Body of pancreas (tissue), 4 donors: Measurements from ENCODE around the gene KLF7. TPM values are rescaled to one million over a fixed set of nuclear protein-coding genes. Genes with fewer than 3 reads are reported as not detected.

Source experiments
- ATAC-seq: fragments of 150-250 bp; one replicate; pipeline ENCODE4 v1.9.1; 2016
- DNase-seq, 4 donors: peaks; one replicate each; pipeline ENCODE4 v3.0.0-alpha.2; 2019
- H3K27ac ChIP-seq, 4 donors: fragments of 200-600 bp; sonication (generic); 1 replicate in 3 of 4; 2 replicates in 1 of 4; pipeline versions ENCODE4 v1.5.1 to v1.6.1; 2016 to 2019; ENCODE audit warnings: mild to moderate bottlenecking in 1 of 4, mixed read lengths in 1 of 4, moderate library complexity in 1 of 4
- H3K27me3 ChIP-seq, 2 donors: fragments of 200-600 bp; sonication (generic); one replicate each; pipeline ENCODE4 v1.6.0; 2016; ENCODE audit warnings: mild to moderate bottlenecking in 1 of 2
- H3K36me3 ChIP-seq, 2 donors: fragments of 200-600 bp; sonication (generic); replicated peaks in 1 of 2; 2 replicates each; pipeline ENCODE4 v1.5.1; 2016; ENCODE audit warnings: low read depth in 2 of 2; ENCODE audit not compliant: insufficient read depth in 1 of 2
- H3K4me1 ChIP-seq: fragments of 200-600 bp; sonication (generic); one replicate; pipeline ENCODE4 v1.6.0; 2016
- H3K4me3 ChIP-seq, 2 donors: fragments of 200-600 bp; sonication (generic); 1 replicate in 1 of 2; 2 replicates in 1 of 2; pipeline ENCODE4 v1.5.1; 2016 to 2019
- H3K9me3 ChIP-seq, 3 donors: fragments of 200-600 bp; sonication (generic); 1 replicate in 2 of 3; 2 replicates in 1 of 3; pipeline ENCODE4 v1.5.1; 2016
- CTCF ChIP-seq, 7 experiments: fragments of 450-650 bp in 4 of 7; fragments of 200-600 bp in 3 of 7; sonication (generic) in 3 of 7; IDR thresholded peaks; one replicate each; pipeline ENCODE4 v1.5.1; 2016 to 2019; ENCODE audit warnings: antibody characterized with exemption in 7 of 7
- POLR2A ChIP-seq, 3 donors: fragments of 450-650 bp; IDR thresholded peaks; one replicate each; pipeline ENCODE4 v1.6.1; 2016; ENCODE audit warnings: antibody characterized with exemption in 3 of 3, mild to moderate bottlenecking in 2 of 3
- WGBS, 2 donors: methylation state at CpG; one replicate each; pipeline ENCODE4 v1.1.5; 2017; 5-methylcytosine and 5-hydroxymethylcytosine counted together
- intact Hi-C: fragments of 100-400 bp; cut with DNase I; formaldehyde crosslinking; loops from one replicate; pipeline ENCODE4 v1.15.1; 2023
- total RNA-seq, 2 donors: library from RNA; depleted of rRNA; stranded (reverse); fragments of >200 nt; gene quantifications; one replicate each; pipeline ENCODE4 v1.1.0, GENCODE V29; 2016

KLF7 gene
- total RNA-seq, 2 donors from 2014 or later, result 4.6 to 9.3 TPM

DNA sequence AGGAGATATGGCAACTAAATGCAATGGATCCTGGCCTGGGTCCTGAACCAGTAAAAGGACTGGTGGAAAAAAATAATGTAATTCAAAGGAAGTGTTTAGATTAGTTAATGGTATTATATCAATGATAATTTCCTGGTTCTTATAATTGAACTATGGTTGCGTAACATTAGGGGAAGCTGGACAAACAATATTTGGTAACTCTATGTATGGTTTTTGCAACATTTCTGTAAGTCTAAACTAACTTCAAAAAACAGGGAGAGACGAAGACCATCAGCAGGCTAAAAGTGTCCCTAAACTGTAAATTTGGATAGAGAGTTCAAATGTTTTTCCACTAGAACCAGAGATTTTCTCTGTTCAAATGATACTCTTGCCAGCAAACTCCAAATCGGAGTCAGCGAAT is 36.9 kb downstream of the KLF7 start:
- TF ChIP-seq CTCF (IDR thresholded peaks at IDR 0.05) (no peak), POLR2A (IDR thresholded peaks at IDR 0.05) (no peak)
- Histone ChIP-seq H3K4me3 (no peak overlapping the region), H3K9me3 (no peaks in the 10 kb centered on the region), H3K4me1 (peaks cover 20% of the 10 kb centered on the region), H3K27ac (no peak overlapping the region), H3K36me3 (no peaks in the 10 kb centered on the region), H3K27me3 (no peaks in the 10 kb centered on the region)
- DNase-seq (no peak), ATAC-seq (no peak)
- intact Hi-C loops, result no loop called here
- WGBS, 2 donors, result 88 to 94% methylated on average over 4 of the region's 4 CpGs

GRCh38 chr2:207126724-207127308 is 38.9 kb downstream of the KLF7 start:
- H3K4me3 ChIP-seq, result no peak overlapping the region
- peaks cover 20% of the 10 kb centered on the region for H3K4me1 ChIP-seq
- H3K27me3 ChIP-seq, result no peaks in the 10 kb centered on the region
- H3K9me3 ChIP-seq, result no peaks in the 10 kb centered on the region
- 79 to 80% methylated on average over 4 of the region's 4 CpGs for WGBS, 2 donors
- no peak for DNase-seq
- intact Hi-C loops, result no loop called here
- no peak for ATAC-seq
- H3K27ac ChIP-seq, result no peak overlapping the region
- TF ChIP-seq POLR2A (IDR thresholded peaks at IDR 0.05) (no peak), CTCF (IDR thresholded peaks at IDR 0.05) (no peak)
- H3K36me3 ChIP-seq, result no peaks in the 10 kb centered on the region

DNA sequence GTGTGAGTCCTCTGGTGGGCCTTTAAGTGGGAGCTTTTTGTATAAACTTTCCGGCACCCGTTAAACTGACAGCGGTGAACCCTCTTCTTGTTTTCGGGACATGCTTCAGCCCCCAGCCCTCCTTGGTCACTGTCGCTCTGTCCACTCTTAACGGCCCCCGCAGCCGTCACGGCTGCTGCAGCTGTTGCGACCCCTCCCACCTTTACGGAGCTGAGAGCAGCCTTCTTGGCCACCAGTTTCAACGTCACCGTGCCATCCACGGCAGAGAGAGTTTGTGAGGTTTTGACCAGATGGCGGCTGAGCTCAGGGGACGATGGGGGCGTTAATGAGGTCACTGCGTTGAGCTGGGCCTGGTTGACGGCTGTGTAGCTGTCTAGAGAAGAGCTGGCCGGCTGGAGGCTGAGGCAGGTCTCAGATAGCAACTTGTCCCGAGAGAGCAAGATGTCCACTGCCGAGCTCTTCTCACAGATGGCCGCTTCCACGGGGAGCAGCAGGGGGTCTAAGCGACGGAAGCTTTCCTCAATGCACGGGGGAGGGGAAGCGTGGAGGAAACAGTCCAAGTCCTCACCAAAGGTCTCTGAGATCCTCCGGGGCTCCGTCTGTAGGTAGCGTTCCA is 41.9 kb downstream of the KLF7 start:
- no peak overlapping the region for H3K4me3 ChIP-seq
- 87 to 90% methylated on average over 25 to 31 of the region's 31 CpGs for WGBS, 2 donors
- intact Hi-C loops, result no loop called here
- DNase-seq (no peak), ATAC-seq (no peak)
- TF ChIP-seq CTCF (IDR thresholded peaks at IDR 0.05) (no peak), POLR2A (IDR thresholded peaks at IDR 0.05) (no peak)
- no peaks in the 10 kb centered on the region for H3K36me3 ChIP-seq
- no peak overlapping the region for H3K27ac ChIP-seq
- H3K27me3 ChIP-seq, result no peaks in the 10 kb centered on the region
- H3K9me3 ChIP-seq, result no peaks in the 10 kb centered on the region
- peaks cover 5% of the 10 kb centered on the region for H3K4me1 ChIP-seq

DNA sequence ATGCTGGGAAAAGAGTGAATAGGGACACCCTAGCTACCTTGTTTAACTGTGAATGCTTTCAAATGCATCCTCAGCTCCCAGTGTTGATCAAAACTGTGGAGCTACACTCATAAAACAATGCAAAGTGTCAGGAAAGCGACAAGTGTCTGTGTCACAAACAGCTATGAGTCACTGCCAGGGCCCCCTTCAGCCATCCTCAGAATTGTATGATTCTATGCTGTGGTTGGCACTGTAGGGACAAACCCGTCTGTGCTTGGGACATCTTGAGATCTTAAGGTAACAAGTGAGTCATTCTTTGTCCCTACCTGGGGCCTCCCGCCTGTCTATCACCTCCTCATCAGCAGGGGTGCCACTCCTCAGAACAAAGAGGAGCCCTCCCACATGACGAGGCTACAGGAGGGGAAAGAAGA is 42.4 kb downstream of the KLF7 start:
- H3K36me3 ChIP-seq, result no peaks in the 10 kb centered on the region
- intact Hi-C loops, result no loop called here
- no peak for ATAC-seq
- no peaks in the 10 kb centered on the region for H3K9me3 ChIP-seq
- H3K4me1 ChIP-seq, result no peaks in the 10 kb centered on the region
- 67 to 75% methylated on average over 1 to 4 of the region's 4 CpGs for WGBS, 2 donors
- H3K27ac ChIP-seq, result no peak overlapping the region
- no peak overlapping the region for H3K4me3 ChIP-seq
- TF ChIP-seq POLR2A (IDR thresholded peaks at IDR 0.05) (no peak), CTCF (IDR thresholded peaks at IDR 0.05) (no peak)
- H3K27me3 ChIP-seq, result no peaks in the 10 kb centered on the region
- no peak for DNase-seq
